ENCODE results near the gene MTMR3. TPM values are rescaled to one million over a fixed set of nuclear protein-coding genes. Genes with fewer than 3 reads are reported as not detected.

The MTMR3 gene
- total and polyA plus RNA-seq, 4 donors = 6.0 to 38.8 (median 17.1) TPM

- Histone ChIP-seq H3K36me3 (ENCODE audit: control insufficient read depth in 4 of 4, insufficient read depth in 3 of 4, low read depth in 1 of 4, low read length in 3 of 4) (no peaks in the 10 kb centered on the region), H3K9ac (ENCODE audit: low read depth in 1 of 2, low read length in 2 of 2) (no peak overlapping the region), H3K27ac (ENCODE audit: low read depth in 1 of 2, low read length in 2 of 2) (no peak overlapping the region), H3K9me3 (ENCODE audit: control insufficient read depth in 4 of 4, low read length in 3 of 4) (no peaks in the 10 kb centered on the region), H3K4me1 (ENCODE audit: control insufficient read depth in 4 of 4, insufficient read depth in 4 of 4, low read length in 3 of 4) (peaks cover 2 to 7% (median 3%) of the 10 kb centered on the region in 4 donors), H3K27me3 (ENCODE audit: control insufficient read depth in 4 of 4, insufficient read depth in 4 of 4, low read length in 3 of 4) (no peaks in the 10 kb centered on the region), H3K4me3 (ENCODE audit: low read depth in 1 of 3, low read length in 3 of 3) (no peak overlapping the region)
- 84% methylated on average over 1 of the region's 1 CpG for WGBS
- no peak for TF ChIP-seq ZBTB33 (IDR thresholded peaks at IDR 0.05)
- TF ChIP-seq CTCF (IDR thresholded peaks at IDR 0.05; ENCODE audit: low read depth, low read length, missing input control) = no peak
- TF ChIP-seq RAD21 (IDR thresholded peaks at IDR 0.05) = no peak
- no peak for TF ChIP-seq YY1 (IDR thresholded peaks at IDR 0.05)
- TF ChIP-seq FOXA1 (IDR thresholded peaks at IDR 0.05) = no peak
- TF ChIP-seq NR2F2 (IDR thresholded peaks at IDR 0.05) = no peak
- no peak for DNase-seq (ENCODE audit: low spot score)
These were observed 65.4 kb downstream of the MTMR3 start for GRCh38 chr22:29948385-29948769.

- Histone ChIP-seq H3K4me1 (ENCODE audit: control insufficient read depth in 4 of 4, insufficient read depth in 4 of 4, low read length in 3 of 4) (peaks cover 2 to 4% (median 2%) of the 10 kb centered on the region in 4 donors), H3K36me3 (ENCODE audit: control insufficient read depth in 4 of 4, insufficient read depth in 3 of 4, low read depth in 1 of 4, low read length in 3 of 4) (no peaks in the 10 kb centered on the region), H3K27ac (ENCODE audit: low read depth in 1 of 2, low read length in 2 of 2) (no peak overlapping the region), H3K4me3 (ENCODE audit: low read depth in 1 of 3, low read length in 3 of 3) (no peak overlapping the region), H3K9me3 (ENCODE audit: control insufficient read depth in 4 of 4, low read length in 3 of 4) (no peaks in the 10 kb centered on the region), H3K9ac (ENCODE audit: low read depth in 1 of 2, low read length in 2 of 2) (no peak overlapping the region), H3K27me3 (ENCODE audit: control insufficient read depth in 4 of 4, insufficient read depth in 4 of 4, low read length in 3 of 4) (no peaks in the 10 kb centered on the region)
- 75% methylated on average over 3 of the region's 3 CpGs for WGBS
- TF ChIP-seq NR2F2 (IDR thresholded peaks at IDR 0.05) (no peak), EGR1 (IDR thresholded peaks at IDR 0.05; ENCODE audit: low read depth in 2 of 2) (no peak), FOXA1 (IDR thresholded peaks at IDR 0.05) (no peak), YY1 (IDR thresholded peaks at IDR 0.05) (no peak), ZBTB33 (IDR thresholded peaks at IDR 0.05) (no peak), HNF4G (IDR thresholded peaks at IDR 0.05) (no peak), FOXA2 (IDR thresholded peaks at IDR 0.05) (no peak), MAX (IDR thresholded peaks at IDR 0.05) (no peak), HNF4A (conservative IDR thresholded peaks at IDR 0.05) (no peak)
- no peak for DNase-seq (ENCODE audit: low spot score)
These were observed 66.9 kb downstream of the MTMR3 start for GRCh38 chr22:29949872-29950271.

GRCh38 chr22:29951791-29952413 lies 68.9 kb downstream of the MTMR3 start:
- WGBS = 87% methylated on average over 8 of the region's 8 CpGs
- H3K4me1 ChIP-seq (ENCODE audit: control insufficient read depth in 4 of 4, insufficient read depth in 4 of 4, low read length in 3 of 4) = peaks cover 0 to 4% (median 2%) of the 10 kb centered on the region in 4 donors

More at GRCh38 chr22:29951791-29952413, 68.9 kb downstream of the MTMR3 start:
- no peaks in the 10 kb centered on the region for H3K9me3 ChIP-seq (ENCODE audit: control insufficient read depth in 4 of 4, low read length in 3 of 4)
- peak; percentile 58 for DNase-seq (ENCODE audit: low spot score)
- H3K27me3 ChIP-seq (ENCODE audit: control insufficient read depth in 4 of 4, insufficient read depth in 4 of 4, low read length in 3 of 4) = no peaks in the 10 kb centered on the region
- no peak overlapping the region for H3K9ac ChIP-seq (ENCODE audit: low read depth in 1 of 2, low read length in 2 of 2)
- no peak for TF ChIP-seq YY1 (IDR thresholded peaks at IDR 0.05)
- no peaks in the 10 kb centered on the region for H3K36me3 ChIP-seq (ENCODE audit: control insufficient read depth in 4 of 4, insufficient read depth in 3 of 4, low read depth in 1 of 4, low read length in 3 of 4)
- H3K27ac ChIP-seq (ENCODE audit: low read depth in 1 of 2, low read length in 2 of 2) = no peak overlapping the region
- H3K4me3 ChIP-seq (ENCODE audit: low read depth in 1 of 3, low read length in 3 of 3) = no peak overlapping the region
